CD4-positive, alpha-beta T cell (primary cell): ENCODE data around the gene SPOCD1. TPM values are rescaled to one million over a fixed set of nuclear protein-coding genes. Genes with fewer than 3 reads are reported as not detected.

Experiments
- ATAC-seq: fragments of 200-7000 bp; cut with Tn5 transposase; one replicate; pipeline ENCODE4 v1.10.0; 2022; ENCODE audit warnings: mild to moderate bottlenecking; ENCODE audit not compliant: poor library complexity
- CTCF ChIA-PET: fragments of 350-600 bp; sonication (Branson Sonifier 250); formaldehyde crosslinking; loops from one replicate; lab custom pipeline; 2021; ENCODE audit warnings: antibody characterized with exemption, inconsistent platforms; lab: Charles Lee
- POLR2A ChIA-PET: fragments of 350-600 bp; sonication (Branson Sonifier 250); formaldehyde crosslinking; loops from one replicate; lab custom pipeline; 2021; ENCODE audit warnings: antibody characterized with exemption, inconsistent platforms; lab: Charles Lee
- DNase-seq, 14 experiments: peaks; one replicate each; pipeline ENCODE4 v3.0.0-alpha.2; 2013 to 2020; ENCODE audit warnings: mixed read lengths in 2 of 14
- H3K27ac ChIP-seq, 2 donors: one replicate each; pipeline versions ENCODE4 v1.5.1 to v1.7.0; 2013; ENCODE audit warnings: low read length in 2 of 2, low read depth in 1 of 2, mild to moderate bottlenecking in 1 of 2
- H3K27me3 ChIP-seq, 2 experiments: 1 replicate in 1 of 2; 2 replicates in 1 of 2; pipeline versions ENCODE4 v1.6.1 to v1.7.0; 2013; ENCODE audit warnings: low read length in 2 of 2, control low read depth in 1 of 2, mild to moderate bottlenecking in 1 of 2, moderate library complexity in 1 of 2; ENCODE audit not compliant: insufficient read depth in 2 of 2, control insufficient read depth in 1 of 2
- H3K36me3 ChIP-seq: one replicate; pipeline ENCODE4 v1.6.1; 2013; ENCODE audit warnings: low read length, control low read depth; ENCODE audit not compliant: insufficient read depth
- H3K4me1 ChIP-seq: one replicate; pipeline ENCODE4 v1.6.1; 2013; ENCODE audit warnings: low read length, control low read depth; ENCODE audit not compliant: insufficient read depth
- H3K4me3 ChIP-seq: one replicate; pipeline ENCODE4 v1.5.1; 2013; ENCODE audit warnings: mild to moderate bottlenecking, low read length, moderate library complexity
- H3K9me3 ChIP-seq, 2 experiments: 1 replicate in 1 of 2; 2 replicates in 1 of 2; pipeline versions ENCODE4 v1.6.1 to v1.7.0; 2013; ENCODE audit warnings: low read length in 2 of 2, mild to moderate bottlenecking in 2 of 2, control low read depth in 1 of 2, moderate library complexity in 1 of 2; ENCODE audit not compliant: control insufficient read depth in 1 of 2, insufficient read depth in 1 of 2
- H3K27ac Mint-ChIP-seq: one replicate; pipeline ENCODE4 v1.8.0; 2020; ENCODE audit warnings: mixed read lengths
- H3K27me3 Mint-ChIP-seq: one replicate; pipeline ENCODE4 v1.8.0; 2021; ENCODE audit warnings: mixed read lengths
- H3K36me3 Mint-ChIP-seq: one replicate; pipeline ENCODE4 v1.8.0; 2021; ENCODE audit warnings: low read depth, mixed read lengths
- H3K4me1 Mint-ChIP-seq: one replicate; pipeline ENCODE4 v1.8.0; 2021; ENCODE audit warnings: low read depth, mixed read lengths
- H3K4me3 Mint-ChIP-seq: one replicate; pipeline ENCODE4 v1.8.0; 2020; ENCODE audit warnings: mild to moderate bottlenecking, mixed read lengths
- H3K9me3 Mint-ChIP-seq: one replicate; pipeline ENCODE4 v1.8.0; 2020; ENCODE audit warnings: mixed read lengths
- CTCF ChIP-seq: fragments of 200-600 bp; IDR thresholded peaks from one replicate; pipeline ENCODE4 v1.8.0; 2022; ENCODE audit warnings: antibody characterized with exemption, mild to moderate bottlenecking
- intact Hi-C, 2 experiments: fragments of 100-400 bp; cut with DNase I in 1 of 2; cut with micrococcal nuclease in 1 of 2; formaldehyde crosslinking; loops; one replicate each; pipeline versions ENCODE4 v1.15.1 to v1.9.0; 2023 to 2025; cut with DNase I, micrococcal nuclease
- total RNA-seq, 174 experiments: library from RNA in 2 of 174; stranded (reverse) in 2 of 174; gene quantifications; one replicate each; pipeline ENCODE4 v1.2.3 and lab custom pipeline; 2021 to 2026

SPOCD1 gene
- total RNA-seq, 2 experiments from 2014 or later: 0.11 to 0.27 TPM

- H3K4me3 ChIP-seq: peak overlapping the region; percentile 69
- CTCF ChIA-PET: interaction anchor here (1.6 to 2.3 kb wide), 3 partner anchors 15 to 203 kb away, joined by 7 to 14 read pairs (median 7); no protein-coding TSS in a partner anchor
- TF ChIP-seq CTCF: no peak
- Mint-ChIP-seq H3K9me3 (no peaks in the 10 kb centered on the region), H3K27me3 (peaks cover 15% of the 10 kb centered on the region), H3K27ac (no peak overlapping the region), H3K36me3 (no peaks in the 10 kb centered on the region), H3K4me3 (peak overlapping the region; percentile 76), H3K4me1 (peaks cover 26% of the 10 kb centered on the region)
- H3K27me3 ChIP-seq: peaks cover 11% of the 10 kb centered on the region in 2 experiments
- H3K9me3 ChIP-seq: peaks cover 0 to 4% of the 10 kb centered on the region in 2 experiments
- no peaks in the 10 kb centered on the region for H3K36me3 ChIP-seq
- peak; percentile 51 to 84 (median 64) for DNase-seq
- peak; percentile 68 for ATAC-seq
- POLR2A ChIA-PET: interaction anchor here (0.6 to 2.3 kb wide), 3 partner anchors 29 to 116 kb away, joined by 3 to 8 read pairs (median 3); partner anchors contain the start of gene PEF1
- H3K4me1 ChIP-seq: peaks cover 46% of the 10 kb centered on the region
- intact Hi-C loops: loop anchor here (5.0 kb wide), 3 partner anchors 202 to 312 kb away; partner anchors contain the start of gene TMEM39B (in 1 of the 2)
- no peak overlapping the region for H3K27ac ChIP-seq
Measured at GRCh38 chr1:31760471-31761470, 55.1 kb downstream of the SPOCD1 start.

GRCh38 chr1:31759298-31760023, 56.4 kb downstream of the SPOCD1 start:
- Mint-ChIP-seq H3K4me3 (peak overlapping the region; percentile 61), H3K36me3 (no peaks in the 10 kb centered on the region), H3K27me3 (peaks cover 11% of the 10 kb centered on the region), H3K27ac (no peak overlapping the region), H3K9me3 (no peaks in the 10 kb centered on the region), H3K4me1 (peaks cover 18% of the 10 kb centered on the region)
- peak in 1 of 14 experiments; percentile 32 for DNase-seq
- Histone ChIP-seq H3K27ac (no peak overlapping the region), H3K4me1 (peaks cover 39% of the 10 kb centered on the region), H3K36me3 (no peaks in the 10 kb centered on the region), H3K27me3 (peaks cover 11% of the 10 kb centered on the region in 2 experiments), H3K4me3 (no peak overlapping the region), H3K9me3 (peaks cover 0 to 4% of the 10 kb centered on the region in 2 experiments)
- CTCF ChIA-PET: interaction anchor here (1.6 to 2.3 kb wide), 4 partner anchors 14 to 205 kb away, joined by 7 to 14 read pairs (median 7); no protein-coding TSS in a partner anchor
- no peak for TF ChIP-seq CTCF
- intact Hi-C loops: loop anchor here (5.0 kb wide), 3 partner anchors 203 to 313 kb away; partner anchors contain the start of gene TMEM39B (in 1 of the 2)
- POLR2A ChIA-PET: interaction anchor here (0.7 to 2.3 kb wide), 2 partner anchors 30 to 302 kb away, joined by 3 to 8 read pairs; no protein-coding TSS in a partner anchor
- no peak for ATAC-seq

GRCh38 chr1:31758823-31759222, 57.0 kb downstream of the SPOCD1 start:
- Histone ChIP-seq H3K27me3 (peaks cover 11% of the 10 kb centered on the region in 2 experiments), H3K4me1 (peaks cover 37% of the 10 kb centered on the region), H3K9me3 (peaks cover 0 to 4% of the 10 kb centered on the region in 2 experiments), H3K4me3 (no peak overlapping the region), H3K27ac (no peak overlapping the region), H3K36me3 (no peaks in the 10 kb centered on the region)
- DNase-seq (no peak), ATAC-seq (no peak)
- intact Hi-C loops: no loop called here
- Mint-ChIP-seq H3K27me3 (peaks cover 10% of the 10 kb centered on the region), H3K4me1 (peaks cover 17% of the 10 kb centered on the region), H3K27ac (no peak overlapping the region), H3K9me3 (no peaks in the 10 kb centered on the region), H3K36me3 (no peaks in the 10 kb centered on the region), H3K4me3 (no peak overlapping the region)
- ChIA-PET POLR2A (interaction anchor here (0.7 to 2.3 kb wide), 2 partner anchors 31 to 302 kb away, joined by 3 to 8 read pairs; no protein-coding TSS in a partner anchor), CTCF (interaction anchor here (2.1 kb wide), 1 partner anchor 30 kb away, joined by 7 read pairs; no protein-coding TSS in a partner anchor)
- no peak for TF ChIP-seq CTCF
